Activated CD8-positive, alpha-beta memory T cell treated with anti-CD3 and anti-CD28 coated beads, Interleukin-2, amount 50 U/mL, for 24 hours (primary cell): ENCODE data around the gene LRRC49.
"Not testable (repeated sequence)": the region's sequence is repeated elsewhere in the genome, so short reads cannot be mapped to it uniquely, and the experiment has no call there.

Experiments used
- DNase-seq: peaks from one replicate; pipeline ENCODE4 v3.0.0-alpha.2; 2020; ENCODE audit errors: extremely low read depth

The LRRC49 gene

GRCh38 chr15:70866982-70867641, 25.5 kb upstream of the LRRC49 start:
- no peak for DNase-seq

GRCh38 chr15:70867911-70868467, 24.6 kb upstream of the LRRC49 start:
- no peak for DNase-seq

- no peak for DNase-seq
These were observed 23.3 kb upstream of the LRRC49 start for GRCh38 chr15:70869346-70869745.

GRCh38 chr15:70870051-70870450, 22.6 kb upstream of the LRRC49 start:
- no peak for DNase-seq

GRCh38 chr15:70871490-70871889, 21.1 kb upstream of the LRRC49 start:
- not testable (repeated sequence) for DNase-seq

- no peak for DNase-seq
These were observed 19.2 kb upstream of the LRRC49 start for GRCh38 chr15:70873232-70874054.

- DNase-seq, result no peak
These were observed 17.4 kb upstream of the LRRC49 start for GRCh38 chr15:70875001-70875782.

GRCh38 chr15:70876011-70876410, 16.6 kb upstream of the LRRC49 start:
- no peak for DNase-seq

DNA sequence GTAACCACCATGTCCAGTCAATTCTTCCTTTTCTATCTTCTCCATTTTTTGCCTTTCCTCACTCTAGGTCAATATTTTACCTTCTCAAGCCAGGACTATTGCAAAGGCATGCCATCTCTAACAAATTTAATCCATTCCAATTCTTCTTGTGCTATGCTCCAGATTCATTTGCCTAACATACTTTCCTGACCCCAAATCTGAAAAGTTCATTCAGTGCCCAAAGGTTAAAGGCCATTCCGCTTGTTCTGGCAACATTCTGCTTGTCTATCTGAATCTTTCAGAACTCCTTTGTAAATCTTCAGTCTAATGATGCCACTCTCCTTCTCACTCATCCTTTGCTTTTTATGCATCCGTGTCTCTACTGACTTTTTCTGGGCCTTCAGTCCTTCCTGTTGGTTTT, 15.9 kb upstream of the LRRC49 start:
- no peak for DNase-seq

- no peak for DNase-seq
These were observed 13.2 kb upstream of the LRRC49 start for GRCh38 chr15:70879401-70879800.

DNA sequence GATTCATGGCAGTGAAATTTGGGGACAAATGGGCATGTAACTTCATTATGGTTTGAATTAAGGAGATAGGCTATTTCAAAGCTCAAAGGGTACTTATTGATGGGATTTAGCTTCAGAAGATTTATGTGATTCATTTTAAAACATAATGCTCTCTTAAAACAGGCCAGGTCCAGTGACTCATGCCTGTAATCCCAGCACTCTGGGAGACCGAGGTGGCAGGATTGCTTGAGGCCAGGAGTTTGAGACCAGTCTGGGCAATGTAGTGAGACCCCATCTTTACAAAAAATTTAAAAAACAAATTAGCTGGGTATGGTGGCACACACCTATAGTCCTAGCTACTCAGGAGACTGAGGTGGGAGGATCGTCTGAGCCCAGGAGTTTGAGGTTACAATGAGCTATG, 11.8 kb upstream of the LRRC49 start:
- DNase-seq, result no peak

DNA sequence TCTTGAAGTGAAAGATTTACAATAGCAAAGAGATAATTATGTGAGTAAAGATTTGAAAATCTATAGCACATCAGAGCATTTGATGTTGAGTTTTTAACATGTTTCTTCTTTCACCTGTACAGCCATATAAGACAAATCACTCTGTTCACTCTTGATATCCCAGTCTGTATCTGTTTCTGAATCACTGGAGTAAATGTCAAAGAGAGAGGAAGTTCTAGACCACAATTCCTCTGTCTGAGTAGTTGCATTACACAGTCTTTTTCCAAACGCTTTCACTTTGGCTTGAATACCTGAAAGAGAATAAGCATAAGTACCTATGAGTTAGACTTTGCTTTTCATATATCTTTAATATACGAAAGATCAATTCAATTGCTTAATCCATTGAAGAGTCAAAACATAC, 10.3 kb upstream of the LRRC49 start:
- no peak for DNase-seq

- DNase-seq, result no peak
These were observed 410 bp downstream of the LRRC49 start for GRCh38 chr15:70892912-70893560.

DNA sequence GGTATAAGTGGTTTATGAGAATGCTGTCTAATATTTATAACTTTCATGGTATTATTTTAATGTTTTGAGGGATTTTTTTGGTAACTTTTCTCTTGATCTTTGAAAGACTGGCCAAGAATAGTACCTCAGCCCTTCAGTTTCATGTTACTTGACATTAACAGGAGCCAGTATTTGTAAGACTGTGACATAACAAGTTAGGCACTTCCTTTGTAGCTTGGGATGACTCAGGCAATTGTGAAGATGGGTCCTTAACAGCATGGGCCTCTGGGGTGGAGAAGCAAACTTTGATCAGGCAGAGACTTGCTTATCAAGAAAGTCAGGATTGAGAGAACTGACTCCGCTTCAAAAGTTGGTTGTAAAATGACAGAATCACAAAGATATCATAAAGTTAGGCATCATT, 9.5 kb downstream of the LRRC49 start:
- DNase-seq, result no peak

DNA sequence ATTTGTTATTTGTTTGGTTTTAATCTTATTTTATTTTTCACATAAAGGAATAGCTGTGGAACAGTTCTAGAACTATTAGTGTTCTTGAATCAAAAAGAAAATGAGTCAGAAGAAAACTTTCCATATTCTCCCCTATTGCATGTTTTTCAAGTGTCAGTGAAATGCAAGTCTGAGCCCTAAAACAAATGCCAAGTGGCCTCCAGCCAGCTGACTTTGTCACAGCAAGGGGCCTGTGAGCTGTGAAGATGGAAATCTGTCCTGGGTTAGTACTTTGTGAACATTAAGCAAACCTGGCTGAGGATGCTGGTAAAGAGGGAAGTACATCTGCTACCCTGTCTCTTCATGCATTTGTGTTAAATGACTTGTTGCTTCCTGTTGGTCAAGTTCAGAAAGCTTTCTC, 14.2 kb downstream of the LRRC49 start:
- DNase-seq, result no peak

- no peak for DNase-seq
These were observed 15.3 kb downstream of the LRRC49 start for GRCh38 chr15:70907784-70908471.

DNA sequence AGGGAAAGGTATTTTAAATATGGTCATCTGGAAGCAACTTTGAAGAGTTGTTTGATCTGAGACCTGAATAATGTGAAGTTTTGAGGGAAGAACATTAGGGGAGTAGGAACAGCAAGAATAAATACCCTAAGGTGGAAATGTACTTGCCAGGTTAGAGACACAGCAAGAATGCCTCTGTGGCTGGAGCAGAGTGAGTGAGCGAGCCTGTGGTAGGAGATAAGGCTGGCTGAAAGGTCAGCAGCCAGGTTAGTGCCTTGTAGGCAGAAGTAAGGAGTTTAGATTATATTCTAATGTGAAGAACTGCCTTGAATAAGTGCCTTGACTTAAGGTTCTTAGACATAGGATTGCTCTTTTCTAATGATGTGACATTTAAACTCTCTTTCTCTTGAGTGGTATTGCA, 18.3 kb downstream of the LRRC49 start:
- DNase-seq, result no peak

GRCh38 chr15:70912187-70912586, 19.6 kb downstream of the LRRC49 start:
- DNase-seq, result no peak

GRCh38 chr15:70916531-70916930, 23.9 kb downstream of the LRRC49 start:
- DNase-seq, result no peak

DNA sequence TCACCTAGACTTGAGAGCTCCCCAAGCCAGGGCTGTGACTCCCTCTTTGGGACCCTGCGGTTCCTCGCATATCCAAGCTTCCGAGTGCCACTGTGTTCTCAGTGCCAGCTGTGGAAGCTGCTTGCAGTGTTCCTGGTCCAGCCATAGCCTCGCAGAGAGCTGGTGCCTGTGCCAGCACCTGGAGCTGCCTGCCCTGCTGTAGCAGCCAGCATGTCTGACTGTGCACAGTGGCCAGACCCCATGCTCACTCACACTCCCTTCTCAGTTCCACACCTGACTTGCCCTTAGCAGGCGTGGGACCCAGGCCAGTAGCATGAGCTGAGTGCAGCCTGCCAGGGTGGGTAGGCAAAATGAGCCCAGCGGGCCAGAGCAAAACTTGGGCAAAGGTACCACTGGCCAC, 25.3 kb downstream of the LRRC49 start:
- no peak for DNase-seq
